DOHH2 (cell line): ENCODE measurements around the gene FZD4.

Experiments
- EZH2phosphoT487 ChIP-seq: fragments of 200-600 bp; sonication (generic); IDR thresholded peaks from 2 replicates; pipeline ENCODE4 v1.6.1; 2017; ENCODE audit warnings: borderline replicate concordance, mild to moderate bottlenecking, antibody characterized with exemption, low read length, moderate library complexity, mixed read lengths
- TF ChIP-seq, protein P1 (sequence below): fragments of 200-600 bp; sonication (generic); IDR thresholded peaks from one replicate; pipeline ENCODE4 v1.5.1; 2014; ENCODE audit warnings: antibody characterized with exemption, mild to moderate bottlenecking, low read depth, low read length; ENCODE audit not compliant: poor library complexity, severe bottlenecking

DNA sequence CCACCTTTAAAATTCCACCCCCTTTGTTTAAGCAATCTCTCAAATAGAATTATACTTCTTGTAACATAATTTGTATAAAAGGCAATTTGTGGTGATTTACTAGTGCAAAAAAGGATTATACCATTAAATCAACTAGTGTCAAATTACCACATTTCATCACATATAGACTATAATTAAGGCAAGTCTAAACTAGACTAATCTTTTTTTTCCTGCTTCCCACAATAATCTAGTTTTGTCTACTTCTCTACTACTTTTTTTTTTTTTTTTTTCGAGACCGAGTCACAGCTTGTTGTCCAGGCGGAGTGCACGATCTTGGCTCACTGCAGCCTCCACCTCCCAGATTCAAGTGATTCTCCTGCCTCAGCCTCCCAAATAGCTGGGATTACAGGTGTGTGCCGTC, 36.1 kb upstream of the FZD4 start:
- TF ChIP-seq, protein P1, sequence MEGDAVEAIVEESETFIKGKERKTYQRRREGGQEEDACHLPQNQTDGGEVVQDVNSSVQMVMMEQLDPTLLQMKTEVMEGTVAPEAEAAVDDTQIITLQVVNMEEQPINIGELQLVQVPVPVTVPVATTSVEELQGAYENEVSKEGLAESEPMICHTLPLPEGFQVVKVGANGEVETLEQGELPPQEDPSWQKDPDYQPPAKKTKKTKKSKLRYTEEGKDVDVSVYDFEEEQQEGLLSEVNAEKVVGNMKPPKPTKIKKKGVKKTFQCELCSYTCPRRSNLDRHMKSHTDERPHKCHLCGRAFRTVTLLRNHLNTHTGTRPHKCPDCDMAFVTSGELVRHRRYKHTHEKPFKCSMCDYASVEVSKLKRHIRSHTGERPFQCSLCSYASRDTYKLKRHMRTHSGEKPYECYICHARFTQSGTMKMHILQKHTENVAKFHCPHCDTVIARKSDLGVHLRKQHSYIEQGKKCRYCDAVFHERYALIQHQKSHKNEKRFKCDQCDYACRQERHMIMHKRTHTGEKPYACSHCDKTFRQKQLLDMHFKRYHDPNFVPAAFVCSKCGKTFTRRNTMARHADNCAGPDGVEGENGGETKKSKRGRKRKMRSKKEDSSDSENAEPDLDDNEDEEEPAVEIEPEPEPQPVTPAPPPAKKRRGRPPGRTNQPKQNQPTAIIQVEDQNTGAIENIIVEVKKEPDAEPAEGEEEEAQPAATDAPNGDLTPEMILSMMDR: no peak
- TF ChIP-seq EZH2phosphoT487: no peak
